Fibroblast of skin of abdomen (primary cell): Measurements from ENCODE around the gene ZNF717. TPM values are rescaled to one million over a fixed set of nuclear protein-coding genes. Genes with fewer than 3 reads are reported as not detected.
"Not testable (repeated sequence)": the region's sequence is repeated elsewhere in the genome, so short reads cannot be mapped to it uniquely, and the experiment has no call there.

Source experiments
- DNase-seq: peaks from one replicate; pipeline ENCODE4 v3.0.0-alpha.2; 2013
- polyA plus RNA-seq, 2 experiments: library from polyadenylated mRNA; unstranded; fragments of 120-200 nt; gene quantifications; one replicate each; pipeline ENCODE4 v1.2.1, GENCODE V29; 2013; ENCODE audit not compliant: insufficient read length in 2 of 2

ZNF717 gene
- 7.4 TPM for polyA plus RNA-seq (2013, experiment 1 of 2; ENCODE audit: insufficient read length)
- polyA plus RNA-seq (2013, experiment 2 of 2; ENCODE audit: insufficient read length), result 5.5 TPM

DNA sequence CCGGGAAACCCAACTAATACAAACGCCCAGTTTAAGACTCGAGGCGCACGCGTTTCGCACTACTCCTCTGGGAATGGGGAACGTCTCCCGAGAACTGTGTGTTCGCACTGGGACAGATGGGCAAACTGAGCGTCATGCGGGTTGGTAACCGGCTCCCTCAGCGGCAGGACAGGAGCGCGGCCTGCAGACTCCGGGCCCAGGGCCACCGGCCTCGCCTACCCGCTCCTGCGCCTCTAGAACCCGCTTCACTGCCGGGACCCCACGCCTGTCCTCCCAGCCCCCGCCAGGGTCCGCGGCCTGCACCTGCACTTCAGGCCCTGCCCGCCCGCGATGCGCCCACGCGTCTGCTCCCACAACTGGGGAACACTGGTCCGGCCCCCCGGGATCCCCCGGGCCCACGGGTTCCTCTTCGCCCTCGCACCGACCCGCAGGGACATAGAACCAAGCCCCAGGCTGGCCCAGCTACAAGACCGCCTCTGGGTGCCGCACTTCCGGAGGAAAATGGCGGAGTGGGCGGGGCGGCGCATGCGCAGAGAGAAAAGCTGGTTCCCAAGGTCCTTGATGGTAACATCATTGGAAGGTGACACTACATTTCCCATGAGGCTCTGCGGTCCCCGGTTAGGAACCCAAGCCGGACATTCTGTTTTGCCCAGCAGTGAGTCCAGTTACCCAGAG lies at the start of gene ZNF717:
ZNF717 (minus strand) TSS at position 469 of the 675 bp plus-strand sequence. CDS start 2,187 bp downstream, outside the sequence.
- peak; percentile 84 for DNase-seq

DNA sequence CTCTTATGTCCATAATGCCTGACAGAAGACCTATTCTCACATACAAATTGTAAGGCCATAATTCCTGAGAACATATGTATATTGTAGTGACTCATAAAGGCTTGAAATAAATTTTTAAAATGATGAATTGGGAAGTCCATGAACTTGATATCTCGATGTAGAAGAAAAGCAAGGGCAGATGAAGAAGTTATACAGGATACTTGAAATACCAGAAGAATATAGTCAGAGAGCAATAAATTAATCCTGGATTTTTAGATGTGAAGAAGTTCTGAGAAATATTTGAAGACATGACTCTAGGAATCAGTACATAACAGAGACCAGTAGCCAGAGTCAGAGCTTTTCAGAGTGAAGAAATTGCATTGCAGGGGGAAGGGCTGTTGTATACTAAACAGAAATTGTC lies 45.7 kb upstream of the ZNF717 start:
- DNase-seq, result peak; percentile 12

DNA sequence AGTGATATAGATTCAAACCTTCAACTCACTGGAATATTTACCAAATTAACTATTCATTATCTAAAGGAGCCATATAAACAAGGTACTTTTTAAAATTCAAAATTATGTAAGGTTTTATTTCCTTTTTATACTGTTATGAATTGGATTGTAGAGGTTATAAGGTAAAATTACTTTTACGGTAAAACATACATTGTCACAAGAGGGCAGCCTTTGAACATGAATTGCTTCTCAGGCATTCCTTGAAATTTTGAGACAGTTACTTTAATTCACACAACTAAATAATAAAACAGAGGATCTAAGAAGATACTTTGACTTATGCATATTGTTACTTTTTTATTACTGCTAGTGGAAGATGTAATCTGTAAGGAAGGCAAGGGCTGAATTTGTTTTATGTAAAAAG lies 32.7 kb upstream of the ZNF717 start:
- not testable (repeated sequence) for DNase-seq

DNA sequence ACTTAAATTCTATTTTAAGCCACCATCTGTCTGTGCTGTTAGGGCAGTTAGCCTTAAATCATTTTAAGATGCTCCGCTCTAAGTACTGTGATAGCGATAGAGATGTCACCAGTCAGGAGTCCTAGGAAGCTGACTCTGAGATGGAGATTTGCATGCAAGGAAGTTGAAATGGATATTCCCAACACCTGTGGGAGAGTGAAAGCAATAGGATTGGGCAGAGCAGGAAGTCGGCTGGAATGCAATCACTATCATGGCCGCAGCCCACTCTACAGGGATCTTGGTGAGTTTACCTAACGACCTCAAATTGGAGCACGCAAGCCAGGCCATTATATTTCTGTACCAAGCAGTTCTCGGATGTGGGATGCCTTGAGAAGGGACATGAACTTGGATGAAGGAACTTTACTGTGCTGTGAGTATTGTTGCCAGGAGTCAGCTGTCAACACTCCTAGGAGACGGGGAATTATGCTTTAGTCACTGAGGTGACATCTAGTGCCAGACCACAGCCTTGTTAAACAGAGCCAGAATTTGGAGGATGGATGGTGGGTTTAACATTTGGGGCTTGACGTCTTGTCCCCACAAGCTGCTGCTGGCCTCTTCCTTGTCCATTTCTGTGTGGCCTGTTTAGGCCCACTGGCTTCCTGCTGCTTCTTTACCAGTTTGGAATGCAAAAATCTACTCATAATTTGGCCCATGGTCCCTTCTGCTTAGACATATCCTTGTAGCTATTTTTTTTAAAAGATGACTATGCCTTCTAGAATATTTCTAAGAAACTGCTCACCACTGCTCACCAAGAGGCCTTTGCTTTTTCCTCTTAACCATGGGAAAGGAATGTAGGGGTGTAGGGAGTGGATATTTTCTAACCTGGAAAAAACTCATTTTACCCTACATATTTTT lies 31.2 kb upstream of the ZNF717 start:
- peak; percentile 64 for DNase-seq

DNA sequence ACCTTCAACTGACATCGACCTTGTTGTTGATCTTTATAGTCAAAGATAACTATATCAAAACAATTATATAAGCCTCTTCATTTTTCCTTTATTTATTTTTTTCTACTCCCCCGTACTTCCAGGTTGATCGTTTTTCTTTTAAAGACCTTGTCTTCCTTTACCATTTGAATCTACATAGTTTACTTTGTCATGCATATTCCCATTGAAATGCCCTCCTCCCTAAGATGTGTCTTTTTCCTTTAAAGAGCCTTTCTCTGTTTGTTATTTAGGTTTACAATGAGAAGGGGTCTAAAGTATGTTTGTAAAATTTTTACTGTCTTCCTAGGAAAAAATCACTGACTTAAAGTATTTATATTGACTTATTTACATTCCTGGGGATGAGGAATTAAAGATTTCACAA lies 29.4 kb upstream of the ZNF717 start:
- DNase-seq, result no peak

DNA sequence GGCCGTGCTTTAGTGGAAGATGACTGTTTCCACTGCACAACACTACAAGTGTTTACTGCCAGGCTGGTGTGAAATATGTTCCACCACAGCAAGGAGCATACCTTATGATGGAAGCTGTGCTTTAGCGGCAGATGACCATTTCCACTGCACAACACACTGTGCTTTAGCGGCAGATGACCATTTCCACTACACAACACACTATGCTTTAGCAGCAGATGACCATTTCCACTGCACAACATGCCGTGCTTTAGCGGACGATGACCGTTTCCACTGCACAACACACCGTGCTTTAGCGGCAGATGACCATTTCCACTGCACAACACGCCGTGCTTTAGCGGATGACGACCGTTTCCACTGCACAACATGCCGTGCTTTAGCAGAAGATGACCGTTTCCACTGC lies 2.8 kb downstream of the ZNF717 start:
- DNase-seq, result no peak

DNA sequence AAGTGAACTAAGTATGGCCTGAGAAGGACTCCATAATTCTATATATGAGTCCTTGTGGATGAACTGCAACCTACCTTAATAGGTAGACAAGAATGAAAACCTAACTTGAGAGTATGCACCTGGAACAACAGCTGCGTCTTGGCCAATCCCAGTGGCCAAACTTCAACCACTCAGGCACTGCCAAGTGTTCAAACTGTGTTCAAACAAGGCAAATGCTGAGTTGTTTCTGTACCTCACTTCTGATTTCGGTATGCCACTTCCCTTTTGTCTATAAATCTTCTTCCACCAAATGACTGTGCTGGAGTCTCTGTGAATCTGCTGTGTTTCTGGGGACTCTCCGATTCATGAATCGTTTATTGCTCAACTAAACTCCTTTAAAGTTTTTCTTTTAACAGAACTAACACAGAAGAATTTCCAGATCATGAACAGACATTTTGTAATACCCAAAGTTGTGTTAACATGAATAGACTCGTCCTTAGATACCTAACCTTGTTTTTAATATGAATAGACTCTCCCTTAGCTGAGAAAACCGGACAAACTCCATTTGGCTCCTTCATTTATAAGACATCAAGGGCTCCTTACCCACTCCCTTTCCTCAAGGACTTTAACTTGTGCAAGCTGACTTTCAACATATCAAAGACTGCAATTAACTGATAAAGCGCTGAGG lies 4.1 kb downstream of the ZNF717 start:
- DNase-seq, result no peak

DNA sequence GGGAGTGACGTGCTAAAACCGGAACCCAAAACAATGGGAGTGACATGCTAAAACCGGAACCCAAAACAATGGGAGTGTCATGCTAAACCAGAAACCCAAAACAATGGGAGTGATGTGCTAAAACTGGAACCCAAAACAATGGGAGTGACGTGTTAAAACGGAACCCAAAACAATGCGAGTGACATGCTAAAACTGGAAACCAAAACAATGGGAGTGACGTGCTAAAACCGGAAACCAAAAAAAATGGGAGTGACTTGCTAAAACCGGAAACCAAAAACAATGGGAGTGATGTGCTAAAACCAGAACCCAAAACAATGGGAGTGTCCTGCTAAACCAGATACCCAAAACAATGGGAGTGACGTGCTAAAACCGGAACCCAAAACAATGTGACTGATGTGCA lies 7.6 kb downstream of the ZNF717 start:
- DNase-seq, result not testable (repeated sequence)

DNA sequence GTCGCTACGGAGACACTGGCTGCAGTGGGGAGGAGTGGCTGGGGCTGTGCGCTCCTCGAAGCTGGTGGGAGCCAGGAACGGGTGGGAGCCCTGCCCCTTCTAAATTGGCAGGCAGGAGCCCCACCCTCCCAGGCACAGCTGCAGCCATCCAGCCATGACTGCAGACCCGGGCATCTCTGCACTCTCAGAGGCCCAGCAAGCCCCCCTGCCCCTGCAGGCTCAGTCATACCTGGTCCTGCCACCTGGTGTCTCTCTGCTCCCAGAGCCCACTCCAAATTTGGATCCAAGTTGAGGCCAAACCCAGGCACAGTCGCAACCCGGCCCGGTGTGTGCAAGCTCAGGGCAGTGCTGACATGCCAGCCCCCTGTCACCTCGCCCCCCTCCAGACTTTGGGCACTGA lies 13.7 kb downstream of the ZNF717 start:
- DNase-seq, result not testable (repeated sequence)

DNA sequence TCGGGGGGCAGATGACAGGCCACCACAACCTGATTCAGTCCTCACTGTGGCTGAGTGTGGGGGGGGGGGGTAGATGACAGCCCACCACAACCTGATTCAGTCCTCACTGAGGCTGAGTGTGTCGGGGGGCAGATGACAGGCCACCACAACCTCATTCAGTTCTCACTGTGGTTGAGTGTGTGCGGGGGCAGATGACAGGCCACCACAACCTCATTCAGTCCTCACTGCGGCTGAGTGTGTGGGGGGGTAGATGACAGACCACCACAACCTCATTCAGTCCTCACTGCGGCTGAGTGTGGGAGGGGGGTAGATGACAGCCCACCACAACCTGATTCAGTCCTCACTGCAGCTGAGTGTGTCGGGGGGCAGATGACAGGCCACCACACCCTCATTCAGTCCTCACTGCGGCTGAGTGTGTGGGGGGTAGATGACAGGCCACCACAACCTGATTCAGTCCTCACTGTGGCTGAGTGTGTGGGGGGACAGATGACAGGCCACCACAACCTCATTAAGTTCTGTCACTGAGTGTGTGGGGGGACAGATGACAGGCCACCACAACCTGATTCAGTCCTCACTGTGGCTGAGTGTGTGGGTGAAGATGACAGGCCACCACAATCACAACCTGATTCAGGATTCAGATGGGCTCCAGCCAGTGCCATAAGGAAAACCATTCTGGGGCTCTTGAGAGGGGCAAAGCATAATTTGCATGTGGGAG lies 16.9 kb downstream of the ZNF717 start:
- no peak for DNase-seq

DNA sequence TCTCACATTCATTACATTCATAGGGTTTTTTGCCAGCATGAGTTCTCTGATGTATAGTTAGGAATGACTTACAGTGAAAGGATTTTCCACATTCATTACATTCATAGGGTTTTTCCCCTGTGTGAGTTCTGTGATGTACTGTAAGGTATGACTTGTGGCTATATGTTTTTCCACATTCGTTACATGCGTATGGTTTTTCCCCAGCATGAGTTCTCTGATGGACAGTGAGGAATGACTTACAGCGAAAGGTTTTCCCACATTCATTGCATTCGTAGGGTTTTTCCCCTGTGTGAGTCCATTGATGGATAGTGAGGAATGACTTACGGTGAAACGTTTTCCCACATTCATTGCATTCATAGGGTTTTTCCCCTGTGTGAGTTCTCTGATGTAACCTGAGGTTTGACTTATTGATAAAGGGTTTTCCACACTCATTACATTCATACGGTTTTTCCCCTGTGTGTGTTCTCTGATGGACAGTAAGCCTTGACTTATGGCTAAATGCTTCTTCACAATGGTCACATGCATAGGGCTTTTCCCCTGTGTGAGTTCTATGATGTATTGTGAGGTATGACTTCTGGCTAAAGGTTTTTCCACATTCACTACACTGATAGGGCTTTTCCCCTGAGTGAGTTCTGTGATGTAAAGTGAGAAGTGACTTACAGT lies 47.4 kb downstream of the ZNF717 start:
- DNase-seq, result peak; percentile 3

DNA sequence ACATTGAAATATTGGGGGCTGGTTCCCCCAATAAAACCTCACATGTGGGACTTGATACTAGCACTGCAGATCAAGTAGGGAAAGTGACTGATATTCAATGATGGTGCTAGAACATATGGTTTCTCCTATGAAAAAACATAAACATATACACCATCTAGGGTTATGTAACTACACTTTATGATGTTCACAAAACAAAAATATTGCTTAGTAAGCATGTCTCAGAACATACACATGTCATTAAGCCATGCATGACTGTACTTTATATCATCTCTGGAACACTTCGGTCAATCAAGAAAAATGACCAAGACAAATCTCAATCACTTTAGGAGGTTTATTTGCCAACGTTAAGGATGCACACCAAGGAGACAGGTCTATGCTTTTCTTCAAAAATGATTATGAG lies 57.4 kb downstream of the ZNF717 start:
- no peak for DNase-seq

DNA sequence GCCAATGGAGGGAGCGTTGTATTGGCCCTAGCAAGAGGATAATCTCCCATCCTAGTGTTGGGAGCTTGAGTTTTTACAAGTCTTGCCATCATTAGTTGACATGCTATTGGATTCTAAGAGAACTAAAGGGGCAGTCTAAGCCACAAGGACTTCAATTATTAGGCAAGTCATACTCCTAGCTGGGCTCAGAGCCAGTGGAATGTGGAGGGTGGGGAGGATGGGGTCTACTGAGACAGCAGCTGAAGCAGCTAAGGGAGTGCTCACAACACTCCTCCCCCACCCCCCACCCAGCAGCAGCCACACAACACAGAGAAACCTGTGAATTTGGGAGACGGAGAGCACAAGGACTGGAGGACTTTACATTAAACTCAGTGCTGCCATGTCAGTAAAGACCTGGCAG lies 93.3 kb downstream of the ZNF717 start:
- no peak for DNase-seq

DNA sequence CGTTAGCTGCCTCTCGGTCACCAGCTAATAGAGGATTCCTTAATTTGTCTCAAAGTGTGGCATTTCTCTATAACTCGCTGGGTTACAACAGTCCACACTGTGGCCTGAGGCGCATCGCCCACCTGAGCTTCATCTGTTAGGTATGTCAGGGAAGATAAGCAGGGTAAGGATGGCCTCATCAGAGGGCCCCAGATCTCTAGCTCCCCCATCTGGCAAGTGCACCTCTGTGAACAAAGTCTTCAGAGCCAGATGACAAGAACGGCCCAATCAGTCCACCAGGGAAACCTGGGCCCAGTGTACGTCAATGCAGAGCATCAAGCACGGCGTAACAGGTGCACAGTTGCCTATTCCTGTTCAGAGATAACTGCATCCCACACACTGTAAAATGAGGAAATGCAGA lies 98.0 kb downstream of the ZNF717 start:
- DNase-seq, result no peak
